H1 (cell line): ENCODE data around the gene GPR31. TPM values are rescaled to one million over a fixed set of nuclear protein-coding genes. Genes with fewer than 3 reads are reported as not detected.
A peak's percentile ranks its signal among the peaks of the same experiment; 100 is the strongest.

Experiments
- CTCF ChIA-PET: fragments of 300-600 bp; sonication (Branson Sonifier 250); formaldehyde crosslinking; loops from one replicate; lab custom pipeline; 2021; ENCODE audit not compliant: partially characterized antibody; lab: Charles Lee
- POLR2A ChIA-PET: fragments of 300-600 bp; sonication (Branson Sonifier 250); formaldehyde crosslinking; loops from one replicate; lab custom pipeline; 2021; ENCODE audit warnings: inconsistent platforms; ENCODE audit not compliant: partially characterized antibody; lab: Charles Lee
- DNase-seq, 2 experiments: peaks; one replicate each; pipeline versions ENCODE4 v3.0.0 to v3.0.0-alpha.2; 2010 to 2022; ENCODE audit warnings: low spot score in 2 of 2, low read depth in 1 of 2, mixed read lengths in 1 of 2
- FAIRE-seq: peaks from 2 replicates; lab custom pipeline; 2011; peaks lifted over from hg19 to GRCh38; lab: Jason Lieb, UNC
- H2AFZ ChIP-seq: 2 replicates; pipeline ENCODE4 v1.8.1; 2012; ENCODE audit warnings: low read length, inconsistent platforms
- H2AK5ac ChIP-seq: 2 replicates; pipeline ENCODE4 v1.6.1; 2013; ENCODE audit warnings: low read depth, low read length
- H2BK120ac ChIP-seq: replicated peaks from 2 replicates; pipeline ENCODE3; 2013; ENCODE audit warnings: low read depth, low read length, inconsistent platforms
- H2BK12ac ChIP-seq: 2 replicates; pipeline ENCODE4 v1.6.1; 2013; ENCODE audit warnings: low read depth, low read length
- H2BK15ac ChIP-seq: 2 replicates; pipeline ENCODE4 v1.6.1; 2013; ENCODE audit warnings: low read length
- H2BK20ac ChIP-seq: 2 replicates; pipeline ENCODE4 v1.6.1; 2013; ENCODE audit warnings: low read length
- H2BK5ac ChIP-seq: 2 replicates; pipeline ENCODE4 v1.6.1; 2013; ENCODE audit warnings: low read depth, low read length
- H3K14ac ChIP-seq: 2 replicates; pipeline ENCODE4 v1.6.1; 2013; ENCODE audit warnings: inconsistent platforms; ENCODE audit not compliant: insufficient read length
- H3K18ac ChIP-seq: 2 replicates; pipeline ENCODE4 v1.6.1; 2013; ENCODE audit warnings: low read length; ENCODE audit errors: extremely low read depth
- H3K23ac ChIP-seq: 2 replicates; pipeline ENCODE4 v1.6.1; 2013; ENCODE audit warnings: inconsistent platforms; ENCODE audit not compliant: insufficient read length
- H3K23me2 ChIP-seq: 2 replicates; pipeline ENCODE4 v1.6.1; 2013; ENCODE audit warnings: low read depth, low read length
- H3K27ac ChIP-seq: 2 replicates; pipeline ENCODE4 v1.6.1; 2011; ENCODE audit warnings: low read depth, low read length, inconsistent platforms
- H3K27me3 ChIP-seq, 4 experiments: replicated peaks in 1 of 4; 1 replicate in 1 of 4; 2 replicates in 3 of 4; pipeline versions ENCODE4 v1.6.1 to v1.8.1; 2011 to 2013; ENCODE audit warnings: low read length in 3 of 4, mild to moderate bottlenecking in 3 of 4, inconsistent platforms in 2 of 4, mixed read lengths in 2 of 4, moderate library complexity in 1 of 4; ENCODE audit not compliant: control insufficient read depth in 3 of 4, insufficient read depth in 3 of 4; ENCODE audit errors: extremely low read depth in 1 of 4
- H3K36me3 ChIP-seq, 4 experiments: 2 replicates each; pipeline versions ENCODE4 v1.6.1 to v1.8.1; 2011 to 2013; ENCODE audit warnings: mild to moderate bottlenecking in 4 of 4, low read length in 3 of 4, moderate library complexity in 2 of 4, control low read depth in 1 of 4, inconsistent platforms in 1 of 4; ENCODE audit not compliant: insufficient read depth in 4 of 4, control insufficient read depth in 2 of 4
- H3K4ac ChIP-seq: replicated peaks from 2 replicates; pipeline ENCODE3; 2013; ENCODE audit warnings: low read length, low read depth, mixed read lengths, inconsistent platforms; ENCODE audit not compliant: insufficient read length
- H3K4me1 ChIP-seq, 4 experiments: replicated peaks in 1 of 4; 1 replicate in 1 of 4; 2 replicates in 3 of 4; pipeline versions ENCODE4 v1.6.1 to v1.8.1; 2011 to 2013; ENCODE audit warnings: low read length in 3 of 4, inconsistent platforms in 2 of 4, mixed read lengths in 1 of 4; ENCODE audit not compliant: insufficient read depth in 4 of 4, control insufficient read depth in 3 of 4
- H3K4me2 ChIP-seq, 2 experiments: 2 replicates each; pipeline versions ENCODE4 v1.6.1 to v1.8.1; 2011 to 2013; ENCODE audit warnings: low read depth in 2 of 2, low read length in 2 of 2, control low read depth in 1 of 2, inconsistent platforms in 1 of 2, mild to moderate bottlenecking in 1 of 2; ENCODE audit not compliant: insufficient read depth in 1 of 2
- H3K4me3 ChIP-seq, 4 experiments: fragments of 200-600, 300-600 bp in 1 of 4; sonication (generic), shearing (Covaris generic), sonication (Bioruptor Twin) in 1 of 4; 2 replicates each; pipeline versions ENCODE4 v1.5.1 to v1.8.1; 2011 to 2016; ENCODE audit warnings: low read length in 4 of 4, low read depth in 3 of 4, control low read depth in 2 of 4, inconsistent platforms in 2 of 4, mild to moderate bottlenecking in 2 of 4, mixed read lengths in 1 of 4, moderate library complexity in 1 of 4; ENCODE audit not compliant: insufficient read depth in 2 of 4; ENCODE audit errors: extremely low read depth in 1 of 4
- H3K56ac ChIP-seq: replicated peaks from 2 replicates; pipeline ENCODE3; 2013; ENCODE audit warnings: low read depth, mild to moderate bottlenecking, mixed read lengths, low read length, inconsistent platforms; ENCODE audit not compliant: insufficient read length
- H3K79me1 ChIP-seq: 2 replicates; pipeline ENCODE4 v1.6.1; 2013; ENCODE audit warnings: low read depth, low read length, control low read depth
- H3K79me2 ChIP-seq, 2 experiments: 2 replicates each; pipeline versions ENCODE4 v1.6.1 to v1.8.1; 2012 to 2013; ENCODE audit warnings: low read length in 2 of 2, mild to moderate bottlenecking in 2 of 2, inconsistent platforms in 1 of 2; ENCODE audit not compliant: insufficient read depth in 2 of 2, control insufficient read depth in 1 of 2
- H3K9ac ChIP-seq, 4 experiments: replicated peaks in 1 of 4; 1 replicate in 1 of 4; 2 replicates in 3 of 4; pipeline versions ENCODE4 v1.6.1 to v1.8.1; 2011 to 2013; ENCODE audit warnings: low read depth in 3 of 4, low read length in 3 of 4, control low read depth in 2 of 4, mild to moderate bottlenecking in 2 of 4, moderate library complexity in 2 of 4, inconsistent platforms in 1 of 4; ENCODE audit errors: extremely low read depth in 1 of 4
- H3K9me3 ChIP-seq, 2 experiments: 2 replicates each; pipeline versions ENCODE4 v1.6.1 to v1.8.1; 2012 to 2013; ENCODE audit warnings: mild to moderate bottlenecking in 2 of 2, moderate library complexity in 2 of 2, control low read depth in 1 of 2, inconsistent platforms in 1 of 2, low read depth in 1 of 2, low read length in 1 of 2, mixed read lengths in 1 of 2; ENCODE audit not compliant: insufficient read depth in 2 of 2
- H4K20me1 ChIP-seq, 2 experiments: replicated peaks in 1 of 2; 2 replicates each; pipeline versions ENCODE3 to v1.8.1; 2011 to 2013; ENCODE audit warnings: inconsistent platforms in 2 of 2, low read length in 2 of 2, mild to moderate bottlenecking in 1 of 2; ENCODE audit not compliant: insufficient read depth in 2 of 2, control insufficient read depth in 1 of 2
- H4K5ac ChIP-seq: 2 replicates; pipeline ENCODE4 v1.6.1; 2013; ENCODE audit warnings: low read length, low read depth, mixed read lengths, inconsistent platforms; ENCODE audit not compliant: insufficient read length
- H4K8ac ChIP-seq: 2 replicates; pipeline ENCODE4 v1.8.0; 2013; ENCODE audit warnings: mild to moderate bottlenecking, moderate library complexity, low read length, inconsistent platforms; ENCODE audit not compliant: insufficient read depth; ENCODE audit errors: extremely low read depth
- H4K91ac ChIP-seq: replicated peaks from 2 replicates; pipeline ENCODE3; 2013; ENCODE audit warnings: low read length, mixed read lengths, inconsistent platforms; ENCODE audit not compliant: insufficient read length
- BCL11A ChIP-seq, 2 experiments: IDR thresholded peaks; one replicate each; pipeline ENCODE4 v1.6.1; 2011; ENCODE audit warnings: low read depth in 2 of 2, low read length in 2 of 2, mild to moderate bottlenecking in 2 of 2
- CREB1 ChIP-seq: IDR thresholded peaks from 2 replicates; pipeline ENCODE4 v1.6.1; 2012; ENCODE audit warnings: inconsistent platforms
- HDAC2 ChIP-seq, 2 experiments: fragments of 300-600 bp in 1 of 2; sonication (generic) in 1 of 2; IDR thresholded peaks; 2 replicates each; pipeline ENCODE4 v1.6.1; 2011 to 2012; ENCODE audit warnings: low read depth in 2 of 2, low read length in 2 of 2, mild to moderate bottlenecking in 2 of 2, moderate library complexity in 2 of 2, borderline replicate concordance in 1 of 2, inconsistent platforms in 1 of 2
- RXRA ChIP-seq: IDR thresholded peaks from 2 replicates; pipeline ENCODE4 v1.6.1; 2011; ENCODE audit warnings: low read depth, mild to moderate bottlenecking, low read length, moderate library complexity; ENCODE audit not compliant: insufficient read depth
- SP2 ChIP-seq: IDR thresholded peaks from 2 replicates; pipeline ENCODE4 v1.6.1; 2012; ENCODE audit warnings: mild to moderate bottlenecking, low read length, inconsistent platforms
- SP4 ChIP-seq: IDR thresholded peaks from 2 replicates; pipeline ENCODE4 v1.6.1; 2012; ENCODE audit warnings: low read length, inconsistent platforms
- ZNF274 ChIP-seq: IDR thresholded peaks from 2 replicates; pipeline ENCODE4 v1.7.0; 2012; ENCODE audit warnings: low read length, borderline replicate concordance; ENCODE audit errors: extremely low read depth
- WGBS, 2 experiments: shearing (Covaris generic) in 1 of 2; methylation state at CpG; one replicate each; pipeline versions ENCODE4 v1.1.6 to v1.1.7; 2013 to 2015; ENCODE audit warnings: low lambda C conversion rate in 2 of 2, mixed read lengths in 2 of 2, inconsistent platforms in 1 of 2, low coverage in 1 of 2, missing lambda C conversion rate in 1 of 2; ENCODE audit not compliant: insufficient replicate concordance in 2 of 2, insufficient coverage in 1 of 2, insufficient read length in 1 of 2; ENCODE audit errors: extremely low coverage in 1 of 2, missing lambda C conversion rate in 1 of 2; 5-methylcytosine and 5-hydroxymethylcytosine counted together
- polyA plus RNA-seq, 7 experiments: library from polyadenylated mRNA; depleted of rRNA in 3 of 7; stranded (reverse) in 5 of 7; unstranded in 2 of 7; fragments of >200 nt in 5 of 7; fragments of 200-250 nt in 2 of 7; gene quantifications; 1 replicate in 5 of 7; 2 replicates in 1 of 7; 4 replicates in 1 of 7; pipeline versions ENCODE4 v1.2.1 to v1.2.3, GENCODE V29; 2011 to 2013; ENCODE audit warnings: missing spikeins in 2 of 7, mixed read lengths in 2 of 7
- total RNA-seq: library from RNA; stranded (reverse); fragmentation: NEBNext Ultra II Directional; extraction: Animal tissue kit (Norgen Biotek cat#: 25700); gene quantifications from 2 replicates; pipeline ENCODE4 v1.2.1, GENCODE V29; 2021
- TF ChIP-seq, protein P1 (sequence below): IDR thresholded peaks from 2 replicates; pipeline ENCODE4 v1.6.1; 2012; ENCODE audit warnings: inconsistent platforms

GPR31 gene
- total and polyA plus RNA-seq, 2 of the 8 experiments (the other 6 are each of a cell fraction or from before 2014, with no cell fraction given), result not detected

DNA sequence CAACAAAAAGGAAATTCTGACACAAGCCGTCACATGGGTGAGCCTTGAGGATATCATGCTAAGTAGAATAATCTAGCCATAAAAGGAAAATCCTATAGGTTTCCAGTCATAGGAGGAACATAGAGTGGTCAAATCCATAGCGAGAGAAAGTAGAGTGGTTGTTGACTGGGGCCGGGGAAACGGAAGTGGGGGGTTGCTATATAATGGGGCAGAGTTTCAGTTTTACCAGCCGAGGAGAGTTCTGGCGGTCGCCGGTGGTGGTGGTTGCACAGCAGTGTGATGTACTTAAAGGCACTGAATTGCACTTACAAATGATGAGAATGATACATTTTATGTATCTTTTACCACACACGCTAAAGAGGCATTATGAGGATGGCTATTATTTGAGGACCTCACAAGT is 4.9 kb downstream of the GPR31 start:
- Histone ChIP-seq H3K9me3 (peaks cover 0 to 3% of the 10 kb centered on the region in 2 experiments; a peak in 1 of 4 replicates), H3K4me3 (no peak overlapping the region), H4K20me1 (no peaks in the 10 kb centered on the region), H3K23ac (no peak overlapping the region), H3K79me1 (no peaks in the 10 kb centered on the region), H3K27ac (no peak overlapping the region), H4K8ac (no peak overlapping the region), H4K91ac (no peak overlapping the region), H3K79me2 (no peaks in the 10 kb centered on the region), H2BK120ac (peak overlapping the region; percentile 40), H3K4me2 (no peak overlapping the region), H3K9ac (no peak overlapping the region), H3K4me1 (peaks cover 0 to 12% (median 7%) of the 10 kb centered on the region in 4 experiments), H2BK15ac (no peak overlapping the region), H3K36me3 (no peaks in the 10 kb centered on the region), H3K14ac (no peak overlapping the region), H2BK20ac (peak overlapping the region; percentile 1; the same call in 1 of the 2 replicates), H4K5ac (no peak overlapping the region), H2AFZ (no peak overlapping the region), H3K18ac (no peak overlapping the region), H3K4ac (no peak overlapping the region), H2AK5ac (no peak overlapping the region), H3K23me2 (no peaks in the 10 kb centered on the region), H3K27me3 (peaks cover 0 to 3% (median 0%) of the 10 kb centered on the region in 4 experiments; a peak in 2 of 7 replicates), H3K56ac (no peak overlapping the region), H2BK5ac (no peak overlapping the region), H2BK12ac (no peak overlapping the region)
- WGBS, 2 experiments, result 94% methylated on average over 9 of the region's 9 CpGs; no CpG with 5 or more reads in 1 of the 2 experiments
- no peak for TF ChIP-seq BCL11A (IDR thresholded peaks at IDR 0.05; ENCODE audit: low read depth in 2 of 2, low read length in 2 of 2)
- TF ChIP-seq, protein P1, sequence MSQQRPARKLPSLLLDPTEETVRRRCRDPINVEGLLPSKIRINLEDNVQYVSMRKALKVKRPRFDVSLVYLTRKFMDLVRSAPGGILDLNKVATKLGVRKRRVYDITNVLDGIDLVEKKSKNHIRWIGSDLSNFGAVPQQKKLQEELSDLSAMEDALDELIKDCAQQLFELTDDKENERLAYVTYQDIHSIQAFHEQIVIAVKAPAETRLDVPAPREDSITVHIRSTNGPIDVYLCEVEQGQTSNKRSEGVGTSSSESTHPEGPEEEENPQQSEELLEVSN, result no peak
- TF ChIP-seq CREB1, result no peak
- no peak for TF ChIP-seq RXRA
- no peak for TF ChIP-seq ZNF274
- TF ChIP-seq SP4, result no peak
- no peak for TF ChIP-seq SP2
- TF ChIP-seq HDAC2 (IDR thresholded peaks at IDR 0.05; ENCODE audit: borderline replicate concordance in 1 of 2, low read depth in 2 of 2, low read length in 2 of 2), result no peak
- DNase-seq (no peak), FAIRE-seq (no peak)
- POLR2A ChIA-PET, result interaction anchor here (1.9 kb wide), 1 partner anchor 15 kb away, joined by 5 read pairs; no protein-coding TSS in a partner anchor
- CTCF ChIA-PET, result interaction anchor here (2.4 kb wide), 1 partner anchor 8 kb away, joined by 11 read pairs; no protein-coding TSS in a partner anchor
